HG03442 (cell line): ENCODE results near the gene PPT1.
"Not testable (repeated sequence)": the region's sequence is repeated elsewhere in the genome, so short reads cannot be mapped to it uniquely, and the experiment has no call there.

Experiments used
- ATAC-seq: cut with Tn5 transposase; IDR thresholded peaks from one replicate; pipeline ENCODE4 v1.9.1; 2021; ENCODE audit warnings: mild to moderate bottlenecking, moderate library complexity; ENCODE audit not compliant: unreplicated experiment

Gene PPT1

DNA sequence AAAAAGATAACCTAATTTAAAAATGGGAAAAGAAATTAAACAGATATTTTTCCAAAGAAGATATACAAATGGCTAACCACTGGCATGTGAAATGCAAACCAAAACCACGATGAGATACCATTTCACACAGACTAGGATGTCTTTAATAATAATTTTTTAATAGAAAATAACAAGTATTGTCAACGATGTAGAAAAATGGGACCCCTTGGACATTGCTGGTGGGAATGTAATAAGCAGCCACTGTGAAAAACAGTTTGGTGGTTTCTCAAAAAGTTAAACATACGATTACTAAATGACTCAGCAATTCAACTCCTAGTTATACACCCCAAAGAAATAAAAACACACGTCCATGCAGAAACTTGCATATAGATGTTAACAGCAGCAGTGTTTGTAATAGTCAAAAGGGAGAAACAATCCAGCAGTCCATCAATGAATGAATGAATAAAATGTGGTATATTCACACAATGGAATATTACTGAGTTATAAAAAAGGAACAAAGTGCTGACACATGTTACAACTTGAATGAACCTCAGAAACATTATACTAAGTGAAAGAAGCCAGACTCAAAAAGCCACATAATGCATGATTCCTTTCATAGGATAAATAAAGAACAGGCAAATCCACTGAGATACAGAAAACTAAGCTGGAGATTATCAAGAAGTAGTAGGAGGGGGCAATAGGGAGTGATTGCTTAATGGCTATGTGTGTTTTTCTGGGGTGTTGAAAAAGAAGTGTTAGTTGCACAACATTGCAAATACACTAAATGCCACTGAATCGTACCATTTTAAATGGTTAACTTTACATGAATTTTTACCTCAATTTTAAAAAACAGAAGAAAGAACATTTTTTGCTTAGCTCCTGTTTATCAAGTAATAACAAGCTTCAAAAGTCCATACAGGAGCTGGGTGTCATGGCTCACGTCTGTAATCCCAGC is 4.1 kb downstream of the PPT1 start:
- ATAC-seq: no peak

DNA sequence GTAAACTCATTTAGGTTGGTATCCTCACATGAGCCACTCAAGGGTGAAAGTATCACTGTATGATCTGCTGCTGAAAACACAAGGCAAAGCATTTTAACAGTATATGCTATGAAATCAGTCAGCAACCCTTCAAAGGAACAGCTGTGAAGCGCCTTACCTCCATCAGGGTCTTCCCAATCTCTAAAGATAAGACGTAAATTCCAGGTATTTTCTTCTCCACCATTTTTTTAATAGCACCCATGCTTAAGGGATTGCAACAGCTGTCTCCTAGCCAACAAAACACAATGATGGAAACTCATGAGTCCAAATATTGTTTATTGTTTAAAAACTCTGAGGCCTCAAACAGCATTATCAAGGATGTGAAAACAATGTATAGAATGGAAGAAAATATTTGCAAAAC is 4.8 kb downstream of the PPT1 start:
- no peak for ATAC-seq

DNA sequence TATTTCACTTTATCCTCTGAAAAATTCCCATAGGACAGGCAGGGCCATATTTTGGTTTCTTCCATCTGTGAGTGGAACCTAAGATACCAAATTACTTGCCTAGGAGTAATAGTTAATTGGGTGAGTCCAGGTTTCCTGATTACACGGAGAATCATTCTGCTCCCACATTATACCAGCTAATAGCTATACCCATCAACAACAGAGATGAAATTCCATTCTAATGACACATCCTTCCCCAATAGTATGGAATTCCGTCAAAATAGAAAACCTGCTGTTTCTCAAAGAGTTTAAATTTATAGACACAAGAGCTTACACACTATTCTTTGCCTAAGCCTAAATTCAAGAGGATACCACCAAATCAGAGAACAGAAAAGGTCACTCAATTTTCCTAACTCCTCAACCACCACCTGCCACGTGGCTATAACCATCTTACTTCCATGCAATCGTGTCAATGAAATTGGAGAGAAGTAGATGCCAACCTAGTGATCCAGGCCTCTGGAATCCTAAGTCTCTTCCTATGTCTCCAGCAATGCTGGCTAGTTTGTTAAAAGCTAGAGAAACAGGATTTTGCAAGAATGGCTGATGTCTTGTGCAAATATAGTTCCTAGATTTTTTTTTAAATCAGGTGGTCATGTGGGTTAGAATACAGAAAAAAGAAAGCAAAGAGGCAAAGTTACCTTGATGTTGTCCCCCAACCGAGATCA is 6.2 kb downstream of the PPT1 start:
- ATAC-seq: no peak

DNA sequence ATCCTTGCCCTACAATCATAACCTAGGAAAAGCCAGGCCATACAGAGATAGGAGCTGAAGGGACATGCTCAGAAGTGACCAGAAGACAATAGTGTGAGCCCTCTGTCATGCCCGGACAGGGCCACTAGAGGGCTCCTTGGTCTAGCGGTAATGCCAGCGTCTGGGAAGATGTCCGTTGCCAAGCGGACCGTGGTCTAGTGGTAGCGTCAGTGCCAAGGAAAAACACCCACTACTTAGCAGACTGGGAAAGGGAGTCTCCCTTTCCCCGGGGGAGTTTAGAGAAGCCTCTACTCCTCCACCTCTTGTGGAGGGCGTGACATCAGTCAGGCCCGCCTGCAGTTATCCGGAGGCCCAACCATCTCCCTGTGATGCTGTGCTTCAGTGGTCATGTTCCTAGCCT is 12.3 kb downstream of the PPT1 start:
- not testable (repeated sequence) for ATAC-seq

DNA sequence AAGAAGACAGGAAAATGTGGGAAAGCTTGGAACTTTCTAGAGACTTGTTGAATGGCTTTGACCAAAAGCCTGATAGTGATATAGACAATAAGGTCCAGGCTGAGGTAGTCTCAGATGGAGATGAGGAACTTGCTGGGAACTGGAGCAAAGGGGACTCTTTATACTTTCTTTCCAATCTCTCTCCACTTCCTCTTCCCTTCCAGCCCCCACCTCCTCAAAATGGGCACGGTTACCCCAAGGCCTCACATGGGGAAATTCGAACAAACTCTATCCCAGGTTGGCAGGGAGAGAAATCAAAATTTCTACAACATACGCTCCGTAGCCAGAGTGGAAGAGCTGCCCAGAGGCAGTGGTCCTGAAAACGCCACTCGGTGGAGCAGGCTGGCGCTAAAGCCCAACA is 15.2 kb downstream of the PPT1 start:
- ATAC-seq: no peak

DNA sequence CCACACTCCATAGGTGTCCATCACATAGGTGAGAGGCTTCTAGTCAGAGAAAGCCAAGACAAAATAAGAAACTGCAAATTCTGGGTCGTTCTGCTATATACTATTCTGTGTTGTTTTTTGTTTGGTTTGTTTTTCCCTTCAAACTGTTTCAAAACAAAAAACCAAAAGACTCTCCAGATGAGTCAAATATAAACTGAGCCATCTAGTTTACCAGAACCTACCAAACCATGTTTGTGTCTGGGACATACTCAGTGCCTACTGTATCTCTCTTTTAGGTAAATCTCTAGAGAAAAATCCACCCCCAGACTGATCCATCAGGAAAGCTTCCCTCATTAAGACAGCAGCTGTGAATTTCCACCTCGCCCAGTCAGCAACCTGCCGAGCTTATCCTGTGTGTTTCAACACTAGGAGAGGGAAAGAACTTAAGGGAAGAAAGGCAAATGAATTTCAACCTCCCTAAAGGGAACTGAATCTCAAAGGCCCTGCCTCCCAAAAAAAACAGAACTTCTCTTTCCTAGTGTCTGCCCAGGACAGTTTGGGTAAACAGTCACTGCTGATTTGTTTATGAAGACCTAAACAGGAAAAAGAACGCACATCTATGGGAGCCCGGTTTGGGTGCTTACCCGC is 17.2 kb downstream of the PPT1 start:
- no peak for ATAC-seq

DNA sequence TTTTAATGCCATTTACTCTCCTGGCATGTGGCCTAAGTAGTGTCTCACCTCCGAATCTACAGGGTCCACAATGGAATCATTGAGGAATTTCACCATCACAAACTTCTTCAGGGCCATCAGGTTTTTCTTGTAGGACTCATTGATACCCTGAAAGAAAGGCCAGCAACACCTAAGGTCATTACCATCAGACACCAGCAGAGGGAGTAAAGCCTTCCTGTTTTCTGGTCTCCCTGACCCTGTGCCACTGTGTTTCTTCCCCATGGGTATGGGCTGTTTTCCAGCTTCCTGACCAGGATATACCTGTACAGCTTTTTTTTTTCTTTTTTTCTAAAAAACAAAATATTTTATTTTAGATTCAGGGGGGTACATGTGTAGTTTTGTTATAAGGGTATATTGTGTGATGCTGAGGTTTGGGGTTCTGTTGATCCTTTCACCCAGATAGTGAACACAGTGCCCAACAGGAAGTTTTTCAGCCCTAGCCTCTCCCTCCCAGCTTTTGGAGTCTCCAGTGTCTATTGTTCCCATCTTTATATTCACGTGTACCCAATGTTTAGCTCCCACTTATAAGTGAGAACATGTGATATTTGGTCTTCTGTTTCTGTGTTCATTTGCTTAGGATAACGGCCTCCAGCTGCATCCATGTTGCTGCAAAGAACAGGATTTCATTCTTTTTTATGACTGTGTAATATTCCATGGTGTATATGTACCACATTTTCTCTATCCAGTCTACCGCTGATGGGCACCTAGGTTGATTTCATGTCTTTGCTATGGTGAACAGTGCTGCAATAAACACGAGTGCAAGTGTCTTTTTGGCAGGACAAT is 18.3 kb downstream of the PPT1 start:
- no peak for ATAC-seq

DNA sequence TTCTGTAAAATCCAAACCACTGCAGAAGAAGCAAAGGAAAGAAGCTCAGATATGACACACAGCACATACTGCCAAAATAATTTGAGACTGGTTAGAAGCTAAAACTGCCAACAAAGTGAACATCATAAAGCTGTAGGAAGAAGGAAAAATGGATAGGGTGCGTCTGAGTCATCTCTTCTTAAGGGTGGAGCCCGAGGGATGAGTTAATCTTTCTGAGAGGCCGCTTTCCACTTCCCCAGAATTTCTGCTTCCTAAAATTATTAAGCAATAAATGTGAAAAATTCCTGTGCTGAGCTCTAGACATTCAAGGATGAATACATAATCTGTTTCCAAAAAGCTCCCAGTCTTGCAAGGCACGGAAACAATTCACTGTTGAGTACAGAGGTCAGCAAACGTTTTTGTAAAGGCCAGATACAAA is 20.1 kb downstream of the PPT1 start:
- ATAC-seq: no peak

DNA sequence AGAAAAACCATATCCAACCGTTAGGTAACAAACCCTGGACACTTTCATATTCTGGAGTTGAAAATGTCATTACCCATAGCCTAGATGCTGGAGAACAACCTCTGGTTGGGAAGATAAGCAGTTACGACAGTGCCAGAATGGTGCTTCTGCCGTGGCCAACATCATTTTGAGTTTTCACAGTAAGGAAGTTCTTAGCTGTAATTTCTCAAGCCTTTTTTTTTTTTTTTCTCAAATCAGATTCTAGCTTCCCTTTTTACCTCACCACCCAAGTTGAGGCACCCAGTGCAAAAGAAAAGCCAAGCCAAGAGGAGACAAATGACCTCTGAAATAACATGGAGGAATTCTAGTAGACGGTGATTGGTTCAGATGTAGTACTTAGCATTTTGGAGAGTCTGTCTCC is 21.8 kb downstream of the PPT1 start:
- ATAC-seq: no peak

DNA sequence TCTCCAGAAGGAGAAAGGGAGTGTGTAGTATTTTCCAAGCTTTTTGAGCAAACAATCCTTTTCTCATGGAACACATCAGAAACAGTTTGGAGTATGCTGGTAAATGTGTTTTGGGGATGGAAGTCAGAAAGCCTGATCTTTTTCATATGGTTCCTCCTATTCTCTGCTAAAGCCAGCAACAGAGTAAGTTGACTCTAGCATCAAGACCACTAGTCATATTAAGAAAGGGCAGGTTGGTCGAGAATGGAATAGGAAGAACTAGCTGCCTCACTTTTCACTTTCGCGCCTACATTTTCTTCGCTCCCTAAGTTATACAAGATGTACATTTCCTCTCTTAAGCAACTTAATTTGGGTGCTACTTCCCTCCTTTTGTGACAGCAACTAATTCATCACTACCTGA is 24.0 kb downstream of the PPT1 start:
- no peak for ATAC-seq

DNA sequence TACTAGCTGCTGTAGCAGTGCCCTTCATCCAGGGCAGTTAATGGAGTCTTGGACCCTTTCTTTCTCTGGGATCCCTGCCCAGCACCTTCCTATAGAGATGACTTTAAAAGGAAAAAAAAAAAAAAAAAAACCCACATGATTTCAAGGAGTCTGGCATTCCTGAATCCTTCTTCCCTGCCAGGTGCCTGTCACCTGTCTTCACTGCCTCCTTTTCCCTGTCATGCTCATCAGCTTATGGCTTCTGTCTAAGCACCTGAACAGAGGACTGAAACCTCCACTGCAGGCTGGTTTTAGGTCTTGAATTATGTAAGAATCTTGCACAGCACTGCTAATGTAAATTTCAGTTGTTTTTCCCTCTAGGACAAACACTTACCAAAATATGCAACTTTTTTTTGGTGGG is 24.9 kb downstream of the PPT1 start:
- ATAC-seq: no peak

DNA sequence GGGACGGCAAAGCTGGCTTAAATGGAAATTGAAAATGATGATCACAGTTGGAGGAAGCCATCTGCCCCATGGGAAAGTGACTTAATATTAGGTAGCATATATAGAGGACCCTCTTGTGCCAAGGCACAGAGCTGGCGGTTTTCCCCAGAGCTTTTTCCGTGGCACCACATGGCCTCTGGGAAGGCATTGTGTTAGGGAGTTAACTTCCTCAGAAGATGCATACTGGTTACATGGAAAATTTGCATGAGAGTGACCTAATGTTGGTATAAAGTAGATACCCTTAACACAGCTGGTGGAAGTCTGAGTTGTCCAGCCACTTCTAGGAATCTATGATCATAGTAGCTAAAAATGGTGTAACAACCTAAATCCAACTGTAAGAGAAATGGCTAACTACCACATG is 29.2 kb downstream of the PPT1 start:
- no peak for ATAC-seq

DNA sequence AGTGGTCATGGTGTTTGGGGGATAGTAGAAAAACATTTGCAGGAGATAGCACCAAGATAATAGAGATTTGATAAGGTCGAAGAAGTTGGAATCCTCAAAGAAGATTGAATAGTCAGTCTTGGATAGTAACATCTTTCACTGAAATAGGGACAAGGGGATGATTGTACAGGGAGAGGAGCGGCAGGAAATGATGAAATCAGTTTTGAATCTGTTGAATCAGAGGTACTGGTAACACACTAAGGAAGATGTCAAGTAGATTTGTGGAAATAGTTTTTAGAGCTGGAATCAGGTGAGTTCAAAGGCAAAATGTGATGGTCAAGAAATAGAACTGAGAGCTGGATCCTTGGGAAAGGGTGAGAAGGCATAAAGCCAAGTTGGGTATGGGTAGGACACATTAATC is 30.0 kb downstream of the PPT1 start:
- no peak for ATAC-seq

DNA sequence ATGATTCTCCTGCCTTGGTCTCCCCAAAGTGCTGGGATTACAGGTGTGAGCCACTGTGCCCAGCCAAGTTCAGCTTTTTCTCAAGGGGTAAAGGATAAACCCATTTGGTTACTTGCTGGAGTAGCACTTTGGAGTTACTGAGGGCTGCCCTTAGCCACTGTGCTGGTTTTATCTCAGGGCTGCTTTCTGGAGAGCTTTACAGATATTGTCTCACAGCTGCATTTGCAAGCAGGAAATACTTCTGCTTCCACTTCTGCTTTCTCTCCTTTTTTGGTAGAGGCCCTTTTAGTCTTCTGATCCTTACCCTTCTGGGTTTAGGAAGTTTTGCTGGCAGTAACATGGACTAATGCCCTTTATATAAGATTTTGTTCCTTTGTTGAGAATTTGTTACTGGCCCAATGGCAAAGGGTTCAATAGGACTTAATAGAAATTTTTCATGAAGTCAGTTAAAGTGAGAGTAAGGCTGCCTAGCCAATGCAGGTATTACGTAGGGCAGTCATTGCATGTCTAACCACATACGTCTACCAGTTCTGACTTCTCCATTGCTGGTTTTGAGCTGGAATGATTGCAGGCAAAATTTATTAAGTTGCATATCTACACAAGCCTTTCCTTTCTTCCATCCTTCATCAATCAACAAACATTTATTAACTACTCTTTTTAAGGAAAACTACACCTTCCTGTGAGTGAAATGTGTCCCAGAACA is 32.1 kb downstream of the PPT1 start:
- peak; percentile 68 for ATAC-seq

DNA sequence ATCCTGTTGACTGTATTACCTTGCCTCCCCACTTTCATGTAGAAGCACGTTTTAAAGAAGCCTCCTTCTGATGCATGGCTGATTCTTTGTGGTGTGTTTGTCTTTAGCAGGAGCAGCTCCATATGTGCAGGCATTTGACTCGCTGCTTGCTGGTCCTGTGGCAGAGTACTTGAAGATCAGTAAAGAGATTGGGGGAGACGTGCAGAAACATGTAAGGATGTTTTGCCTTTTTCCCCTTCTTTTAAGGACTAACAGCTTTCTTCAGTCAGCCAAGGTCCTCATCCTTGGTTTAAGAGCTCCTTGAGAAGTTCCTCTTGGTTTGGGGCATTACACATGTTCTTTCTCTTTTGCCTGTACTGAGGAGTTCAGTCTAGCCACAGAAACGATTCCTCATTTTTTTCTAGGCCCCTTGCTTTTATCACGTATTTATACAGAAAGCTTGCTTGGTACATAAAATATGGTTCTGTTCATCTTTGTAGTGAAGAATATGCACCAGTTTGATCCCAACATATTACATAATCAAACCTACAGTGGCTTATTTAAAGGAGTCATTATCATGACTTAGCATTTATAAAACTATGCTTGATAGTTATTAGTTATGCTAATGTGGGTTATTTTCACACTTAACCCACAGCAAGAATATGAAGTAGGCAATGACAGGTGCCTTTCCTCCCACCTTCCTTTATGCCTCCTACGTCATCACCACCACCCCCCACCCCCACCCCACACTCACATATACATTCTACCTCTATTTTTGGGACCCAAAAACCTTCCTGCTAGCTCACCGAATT is 36.9 kb downstream of the PPT1 start:
- ATAC-seq: no peak

DNA sequence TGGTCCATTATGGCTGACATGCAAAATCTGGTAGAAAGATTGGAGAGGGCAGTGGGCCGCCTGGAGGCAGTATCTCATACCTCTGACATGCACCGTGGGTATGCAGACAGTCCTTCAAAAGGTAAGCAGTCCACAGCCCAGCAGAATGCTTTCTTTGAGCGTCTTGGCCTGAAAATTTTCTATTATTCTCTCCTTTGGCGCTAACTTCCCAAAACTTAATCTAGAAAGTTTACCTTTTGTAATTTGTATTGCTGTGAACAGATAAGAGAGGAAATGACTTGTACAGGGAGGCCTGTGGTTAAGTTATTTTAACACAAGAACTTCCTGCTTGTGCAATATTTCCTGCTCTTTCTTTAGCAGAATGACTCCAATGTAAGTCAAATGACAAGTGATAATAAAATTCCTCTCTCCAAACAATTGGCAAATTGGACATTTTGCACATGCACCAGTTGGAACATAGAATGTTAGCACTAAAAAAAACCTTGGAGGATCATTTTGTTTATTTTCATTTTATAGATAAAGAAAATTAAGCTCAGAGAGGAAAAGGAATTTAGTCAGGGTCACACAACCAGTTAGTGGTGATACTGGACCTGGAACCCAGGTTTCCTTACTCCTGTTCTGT is 37.6 kb downstream of the PPT1 start:
- no peak for ATAC-seq

DNA sequence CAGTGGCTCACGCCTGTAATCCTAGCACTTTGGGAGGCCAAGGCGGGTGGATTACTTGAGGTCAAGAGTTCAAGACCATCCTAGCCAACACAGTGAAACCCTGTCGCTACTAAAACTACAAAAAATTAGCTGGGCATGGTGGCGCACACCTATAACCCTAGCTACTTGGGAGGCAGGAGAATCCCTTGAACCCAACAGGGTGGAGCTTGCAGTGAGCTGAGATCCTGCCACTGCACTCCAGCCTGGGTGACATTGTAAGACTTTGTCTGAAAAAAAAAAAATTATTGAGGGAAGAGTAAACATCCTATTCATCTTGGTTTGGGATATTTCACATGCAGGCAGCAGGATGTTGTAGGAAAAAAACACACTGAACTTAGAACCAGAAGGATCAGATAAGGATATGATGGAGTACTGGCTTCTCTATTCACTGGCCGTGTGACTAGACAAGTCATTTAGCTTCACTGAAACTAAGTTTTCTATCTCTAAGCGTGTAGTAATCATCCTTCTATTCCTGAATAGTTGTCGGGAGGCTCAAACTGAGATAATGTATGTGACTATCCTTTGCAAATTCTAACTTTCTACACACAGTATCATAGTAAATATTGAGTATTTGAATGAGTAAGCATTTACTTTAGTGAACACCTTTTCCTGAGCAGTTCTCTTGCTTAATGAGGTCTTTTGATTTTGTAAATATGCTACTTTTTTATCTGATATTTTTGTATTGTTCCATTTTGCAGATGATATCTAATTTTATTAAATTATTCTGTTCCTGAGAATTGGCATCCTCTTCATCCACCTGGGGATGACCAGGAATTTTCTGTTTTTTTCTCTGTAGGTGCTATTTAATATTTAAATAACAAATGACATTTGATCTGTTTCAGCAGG is 38.4 kb downstream of the PPT1 start:
- no peak for ATAC-seq

DNA sequence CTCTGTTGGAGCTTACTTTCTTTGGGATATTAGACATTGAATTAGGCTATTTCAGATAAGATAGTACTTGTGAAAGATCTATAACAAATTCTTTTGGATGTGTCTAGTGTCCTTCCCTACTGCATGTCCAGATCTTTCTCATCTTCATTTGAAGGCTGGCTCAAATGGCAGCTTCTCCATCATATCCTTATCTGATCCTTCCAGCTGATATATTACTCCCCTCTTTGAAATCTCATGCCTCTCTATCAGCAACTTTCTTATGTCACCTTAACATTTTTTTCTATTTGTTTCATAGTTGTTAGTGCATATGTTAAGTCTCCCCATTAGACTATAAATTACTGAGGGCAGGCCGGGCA is 39.0 kb downstream of the PPT1 start:
- no peak for ATAC-seq
